Medulla oblongata (tissue), 1 donor: ENCODE results near the gene RPS26.
"Not testable (repeated sequence)": the region's sequence is repeated elsewhere in the genome, so short reads cannot be mapped to it uniquely, and the experiment has no call there.

Experiments
- DNase-seq: peaks from one replicate; pipeline ENCODE4 v3.0.0-alpha.2; 2015; ENCODE audit errors: extremely low spot score

The RPS26 gene

GRCh38 chr12:56041552-56042429 is at the start of gene RPS26:
RPS26 (plus strand) TSS chr12:56041918; CDS start chr12:56042167, 249 bp downstream.
- peak; percentile 98 for DNase-seq

GRCh38 chr12:55993230-55993853 is 48.4 kb upstream of the RPS26 start:
- no peak for DNase-seq

- no peak for DNase-seq
Measured at GRCh38 chr12:55995366-55995765, 46.4 kb upstream of the RPS26 start.

- peak; percentile 83 for DNase-seq
Measured at GRCh38 chr12:55996201-55996714, 45.5 kb upstream of the RPS26 start.

GRCh38 chr12:55996715-55997534 is 44.8 kb upstream of the RPS26 start, which contains the start of gene SUOX:
SUOX (plus strand) TSS chr12:55997276; CDS start chr12:56002222, 4,946 bp downstream.
- DNase-seq, result peak; percentile 99

GRCh38 chr12:55997535-55997859 is 44.2 kb upstream of the RPS26 start:
- DNase-seq, result no peak

GRCh38 chr12:55999522-55999921 is 42.2 kb upstream of the RPS26 start:
- not testable (repeated sequence) for DNase-seq

- not testable (repeated sequence) for DNase-seq
Measured at GRCh38 chr12:55999999-56000540, 41.6 kb upstream of the RPS26 start.

GRCh38 chr12:56001487-56002100 is 40.1 kb upstream of the RPS26 start:
- DNase-seq, result no peak

- not testable (repeated sequence) for DNase-seq
Measured at GRCh38 chr12:56003376-56003775, 38.3 kb upstream of the RPS26 start.

- DNase-seq, result no peak
Measured at GRCh38 chr12:56004211-56004610, 37.5 kb upstream of the RPS26 start.

GRCh38 chr12:56007564-56008559 is 33.9 kb upstream of the RPS26 start:
- DNase-seq, result peak; percentile 36

- DNase-seq, result no peak
Measured at GRCh38 chr12:56010111-56010570, 31.6 kb upstream of the RPS26 start.

- no peak for DNase-seq
Measured at GRCh38 chr12:56011509-56012090, 30.1 kb upstream of the RPS26 start.

- no peak for DNase-seq
Measured at GRCh38 chr12:56013482-56013881, 28.2 kb upstream of the RPS26 start.

GRCh38 chr12:56014205-56014604 is 27.5 kb upstream of the RPS26 start:
- DNase-seq, result no peak

- no peak for DNase-seq
Measured at GRCh38 chr12:56017181-56017580, 24.5 kb upstream of the RPS26 start.

GRCh38 chr12:56018356-56018755 is 23.4 kb upstream of the RPS26 start:
- DNase-seq, result no peak

- DNase-seq, result peak; percentile 64
Measured at GRCh38 chr12:56020423-56021184, 21.1 kb upstream of the RPS26 start, which contains the start of gene IKZF4. IKZF4 (plus strand) TSS chr12:56021043; CDS start chr12:56021494, 451 bp downstream.
